Kidney epithelial cell (primary cell): Measurements from ENCODE around the gene NTM. TPM values are rescaled to one million over a fixed set of nuclear protein-coding genes. Genes with fewer than 3 reads are reported as not detected.

Source experiments
- DNase-seq: peaks from one replicate; pipeline ENCODE4 v3.0.0-alpha.2; 2010; ENCODE audit warnings: low read depth
- H3K27me3 ChIP-seq: 2 replicates; pipeline ENCODE4 v1.6.0; 2011; ENCODE audit warnings: low read length; ENCODE audit not compliant: control insufficient read depth, insufficient read depth
- H3K36me3 ChIP-seq: 2 replicates; pipeline ENCODE4 v1.5.1; 2011; ENCODE audit warnings: low read length; ENCODE audit not compliant: control insufficient read depth, insufficient read depth
- H3K4me3 ChIP-seq: 2 replicates; pipeline ENCODE4 v1.5.1; 2011; ENCODE audit warnings: low read depth, mild to moderate bottlenecking, control low read depth, low read length
- CTCF ChIP-seq: IDR thresholded peaks from 2 replicates; pipeline ENCODE4 v1.5.1; 2011; ENCODE audit warnings: mild to moderate bottlenecking, moderate library complexity, low read length, control low read depth, inconsistent platforms; ENCODE audit not compliant: insufficient read depth, poor library complexity, severe bottlenecking
- total RNA-seq: library from RNA; depleted of rRNA; stranded (reverse); fragments of >200 nt; gene quantifications from 2 replicates; pipeline ENCODE4 v1.2.3, GENCODE V29; 2015

NTM gene
- total RNA-seq, 1 donor from 2014 or later, result 111 TPM

DNA sequence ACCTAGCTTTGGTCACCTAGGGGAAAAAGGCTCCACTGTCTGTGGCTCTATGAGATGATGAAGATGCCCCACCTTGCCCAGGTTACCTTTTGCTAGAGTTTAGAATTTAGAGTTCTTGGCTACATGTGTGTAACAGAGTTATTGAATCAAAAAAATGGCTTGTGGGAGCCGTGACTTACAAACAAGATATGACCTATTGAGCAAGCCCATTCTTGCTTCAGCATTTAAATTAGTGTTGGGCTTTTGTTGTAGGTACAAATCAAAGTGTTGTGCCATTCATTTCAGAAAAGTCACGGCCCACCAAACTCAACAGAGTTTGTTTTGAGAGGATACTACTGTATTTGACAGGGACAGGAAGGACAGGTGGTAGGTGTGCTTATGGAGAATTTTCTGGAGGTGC lies 768.8 kb downstream of the NTM start:
- no peak overlapping the region for H3K4me3 ChIP-seq
- no peak for DNase-seq
- TF ChIP-seq CTCF, result no peak
- H3K36me3 ChIP-seq, result no peaks in the 10 kb centered on the region
- no peaks in the 10 kb centered on the region for H3K27me3 ChIP-seq

- no peak overlapping the region for H3K4me3 ChIP-seq
- no peaks in the 10 kb centered on the region for H3K36me3 ChIP-seq
- TF ChIP-seq CTCF, result no peak
- no peak for DNase-seq
- no peaks in the 10 kb centered on the region for H3K27me3 ChIP-seq
Observed at GRCh38 chr11:132140056-132140455, 769.6 kb downstream of the NTM start.

DNA sequence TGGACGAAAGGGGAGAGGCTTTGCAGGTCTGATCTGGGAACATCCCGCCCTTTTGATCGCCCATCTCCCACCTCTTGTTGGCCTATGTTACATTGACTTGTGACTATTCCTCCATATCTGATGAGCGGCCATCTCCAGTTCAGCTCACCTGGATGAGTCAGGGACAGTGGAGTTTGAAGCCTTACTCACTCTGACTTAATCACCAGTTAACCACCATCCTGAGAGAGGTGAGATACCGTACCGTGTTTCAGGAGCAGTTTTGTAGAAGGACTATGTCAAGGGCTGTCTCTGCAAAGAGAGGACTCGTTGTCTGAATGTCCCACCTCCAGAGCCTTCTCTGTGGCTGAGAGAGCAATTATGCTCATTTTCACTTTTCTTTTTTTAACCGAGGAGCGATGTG lies 771.7 kb downstream of the NTM start:
- H3K36me3 ChIP-seq, result no peaks in the 10 kb centered on the region
- no peaks in the 10 kb centered on the region for H3K27me3 ChIP-seq
- no peak for DNase-seq
- H3K4me3 ChIP-seq, result no peak overlapping the region
- TF ChIP-seq CTCF, result no peak

- no peaks in the 10 kb centered on the region for H3K36me3 ChIP-seq
- no peak for TF ChIP-seq CTCF
- H3K4me3 ChIP-seq, result no peak overlapping the region
- DNase-seq, result no peak
- no peaks in the 10 kb centered on the region for H3K27me3 ChIP-seq
Observed at GRCh38 chr11:132142554-132142953, 772.1 kb downstream of the NTM start.

DNA sequence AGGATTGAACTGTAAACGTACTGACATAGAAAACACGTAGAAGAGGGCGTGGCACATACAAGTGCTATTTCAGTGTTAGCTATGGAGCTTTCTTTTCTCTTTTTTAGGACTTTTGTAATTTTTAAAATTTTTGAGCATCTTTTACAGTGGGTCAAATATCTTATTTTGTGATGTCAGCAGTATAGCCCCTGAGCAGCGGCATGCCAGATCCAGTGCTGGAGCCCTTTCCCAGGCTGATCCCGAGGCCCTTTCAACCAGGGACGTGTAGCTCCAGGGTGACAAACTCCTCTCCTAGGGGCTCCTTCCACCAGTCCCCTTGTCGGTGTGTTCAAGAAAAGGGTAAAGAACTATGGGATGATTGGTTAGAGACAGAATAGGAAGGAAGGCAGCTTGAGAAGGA lies 777.0 kb downstream of the NTM start:
- no peak for DNase-seq
- no peak for TF ChIP-seq CTCF
- Histone ChIP-seq H3K36me3 (no peaks in the 10 kb centered on the region), H3K27me3 (no peaks in the 10 kb centered on the region), H3K4me3 (no peak overlapping the region)

DNA sequence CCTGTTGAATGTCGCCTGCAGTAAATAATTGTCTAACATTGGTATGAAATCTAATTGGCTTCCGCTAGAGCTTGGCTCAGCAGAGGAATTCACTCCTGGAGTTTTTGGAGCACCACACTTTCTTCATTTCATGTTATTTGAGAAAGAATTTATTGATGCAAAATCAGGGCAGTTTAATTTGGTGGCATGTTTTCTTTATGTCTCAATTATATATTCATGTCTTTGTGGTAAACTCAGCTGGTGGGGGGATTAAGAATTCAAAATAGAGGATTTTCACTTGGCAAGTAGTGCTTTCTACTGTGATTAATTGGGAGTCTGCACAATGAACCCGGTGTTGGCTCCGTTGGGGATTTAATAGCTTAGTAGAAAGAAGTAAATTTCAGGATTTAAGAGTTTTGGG lies 784.4 kb downstream of the NTM start:
- H3K4me3 ChIP-seq, result no peak overlapping the region

More for the DNA sequence above, 784.4 kb downstream of the NTM start:
- Histone ChIP-seq H3K36me3 (no peaks in the 10 kb centered on the region), H3K27me3 (no peaks in the 10 kb centered on the region)
- no peak for DNase-seq
- TF ChIP-seq CTCF, result no peak
